SK-N-SH (cell line): ENCODE data around the gene TRMT1. TPM values are rescaled to one million over a fixed set of nuclear protein-coding genes. Genes with fewer than 3 reads are reported as not detected.

ENCODE experiments used
- CTCF ChIA-PET: fragments of 300-600, 350-600 bp; formaldehyde crosslinking; extraction: SDS; loops from one replicate; lab custom pipeline; 2021; lab: Yijun Ruan, JAX
- POLR2A ChIA-PET: fragments of 350-600 bp; sonication (Branson Sonifier 250); formaldehyde crosslinking; extraction: SDS; loops from one replicate; lab custom pipeline; 2020; ENCODE audit warnings: antibody characterized with exemption, inconsistent platforms; lab: Yijun Ruan, JAX
- DNase-seq: peaks from one replicate; pipeline ENCODE4 v3.0.0; 2012
- H2AFZ ChIP-seq: fragments of 200-600 bp; sonication (generic); 2 replicates; pipeline ENCODE4 v1.8.1; 2016; ENCODE audit warnings: antibody characterized with exemption, mild to moderate bottlenecking, low read depth
- H3F3A ChIP-seq: fragments of 200-600 bp; sonication (generic); replicated peaks from 2 replicates; pipeline ENCODE3; 2016; ENCODE audit warnings: antibody characterized with exemption, mild to moderate bottlenecking; ENCODE audit not compliant: insufficient read depth
- H3K27ac ChIP-seq, 2 experiments: fragments of 200-500 bp in 1 of 2; fragments of 200-600 bp in 1 of 2; sonication (Bioruptor generic) in 1 of 2; sonication (generic), shearing (Covaris generic) in 1 of 2; 2 replicates each; pipeline versions ENCODE4 v1.5.1 to v1.6.1; 2014 to 2016; ENCODE audit warnings: low read depth in 2 of 2, inconsistent platforms in 1 of 2, low read length in 1 of 2, mild to moderate bottlenecking in 1 of 2, mixed read lengths in 1 of 2
- H3K27me3 ChIP-seq: fragments of 200-600 bp; sonication (generic), shearing (Covaris generic); 2 replicates; pipeline ENCODE4 v1.6.1; 2016; ENCODE audit warnings: mixed run types; ENCODE audit not compliant: insufficient read depth
- H3K36me3 ChIP-seq, 2 experiments: fragments of 200-500 bp in 1 of 2; fragments of 200-600 bp in 1 of 2; sonication (Bioruptor generic) in 1 of 2; sonication (generic) in 1 of 2; replicated peaks in 1 of 2; 2 replicates each; pipeline versions ENCODE3 to v1.5.1; 2014 to 2016; ENCODE audit warnings: low read length in 1 of 2, mild to moderate bottlenecking in 1 of 2; ENCODE audit not compliant: insufficient read depth in 2 of 2, control insufficient read depth in 1 of 2
- H3K4me1 ChIP-seq, 2 experiments: fragments of 200-500 bp in 1 of 2; fragments of 200-600 bp in 1 of 2; sonication (Bioruptor generic) in 1 of 2; sonication (generic), shearing (Covaris generic) in 1 of 2; 2 replicates each; pipeline versions ENCODE4 v1.5.1 to v1.6.1; 2014 to 2016; ENCODE audit warnings: low read depth in 1 of 2, low read length in 1 of 2, mixed run types in 1 of 2; ENCODE audit not compliant: insufficient read depth in 2 of 2, control insufficient read depth in 1 of 2
- H3K4me2 ChIP-seq: fragments of 200-600 bp; sonication (generic), shearing (Covaris generic); 2 replicates; pipeline ENCODE4 v1.6.1; 2017; ENCODE audit warnings: mixed run types
- H3K4me3 ChIP-seq, 2 experiments: fragments of 200-500 bp in 1 of 2; fragments of 200-600 bp in 1 of 2; sonication (Bioruptor generic) in 1 of 2; sonication (generic), shearing (Covaris generic) in 1 of 2; 2 replicates each; pipeline versions ENCODE4 v1.5.1 to v1.8.1; 2014 to 2016; ENCODE audit warnings: low read depth in 2 of 2, inconsistent platforms in 1 of 2, low read length in 1 of 2, mild to moderate bottlenecking in 1 of 2, mixed read lengths in 1 of 2, moderate library complexity in 1 of 2
- H3K79me2 ChIP-seq: fragments of 200-600 bp; sonication (generic); 2 replicates; pipeline ENCODE4 v1.8.1; 2017; ENCODE audit warnings: mild to moderate bottlenecking; ENCODE audit not compliant: insufficient read depth
- H3K9ac ChIP-seq: fragments of 200-600 bp; sonication (generic); 2 replicates; pipeline ENCODE4 v1.6.1; 2017; ENCODE audit warnings: mixed run types
- H3K9me2 ChIP-seq: fragments of 200-600 bp; sonication (generic); 2 replicates; pipeline ENCODE4 v1.6.1; 2017; ENCODE audit warnings: mixed run types
- H3K9me3 ChIP-seq: fragments of 200-600 bp; sonication (generic); 2 replicates; pipeline ENCODE4 v1.6.1; 2017; ENCODE audit warnings: mixed run types, mild to moderate bottlenecking, moderate library complexity
- H4K20me1 ChIP-seq: fragments of 200-600 bp; sonication (generic); 2 replicates; pipeline ENCODE4 v1.6.1; 2017; ENCODE audit warnings: mild to moderate bottlenecking, mixed run types; ENCODE audit not compliant: insufficient read depth
- ELF1 ChIP-seq: IDR thresholded peaks from 2 replicates; pipeline ENCODE4 v1.4.0; 2012
- EP300 ChIP-seq, 2 experiments: IDR thresholded peaks; 2 replicates each; pipeline versions ENCODE4 v1.4.0 to v1.6.1; 2012; ENCODE audit warnings: borderline replicate concordance in 1 of 2, low read depth in 1 of 2, low read length in 1 of 2
- EZH2phosphoT487 ChIP-seq: fragments of 200-600 bp; sonication (generic); IDR thresholded peaks from 2 replicates; pipeline ENCODE4 v1.6.1; 2017; ENCODE audit warnings: low read depth, mixed run types, mild to moderate bottlenecking, antibody characterized with exemption, moderate library complexity, borderline replicate concordance
- FOXJ3 ChIP-seq: sonication (generic); formaldehyde crosslinking; IDR thresholded peaks from 2 replicates; pipeline ENCODE4 v1.5.1; 2020; ENCODE audit warnings: mild to moderate bottlenecking, missing genetic modification reagents
- FOXM1 ChIP-seq: IDR thresholded peaks from 2 replicates; pipeline ENCODE4 v1.4.0; 2012; ENCODE audit warnings: low read depth, mild to moderate bottlenecking
- JUND ChIP-seq: IDR thresholded peaks from 2 replicates; pipeline ENCODE4 v1.4.0; 2012
- NFIC ChIP-seq: IDR thresholded peaks from 2 replicates; pipeline ENCODE4 v1.4.0; 2012; ENCODE audit warnings: borderline replicate concordance
- NRF1 ChIP-seq: IDR thresholded peaks from 2 replicates; pipeline ENCODE4 v1.6.1; 2012; ENCODE audit warnings: low read depth, mild to moderate bottlenecking, low read length
- RCOR1 ChIP-seq: fragments of 150-350 bp; IDR thresholded peaks from 2 replicates; pipeline ENCODE4 v1.6.1; 2017; ENCODE audit warnings: antibody characterized with exemption, low read length
- SMC3 ChIP-seq: IDR thresholded peaks from 2 replicates; pipeline ENCODE4 v1.6.1; 2012; ENCODE audit warnings: low read depth, low read length, improper control_type of control experiment
- TAF1 ChIP-seq: IDR thresholded peaks from 2 replicates; pipeline ENCODE4 v1.6.1; 2012; ENCODE audit warnings: low read depth, mild to moderate bottlenecking, low read length, moderate library complexity, borderline replicate concordance
- TCF12 ChIP-seq: IDR thresholded peaks from 2 replicates; pipeline ENCODE4 v1.4.0; 2012
- TEAD4 ChIP-seq: IDR thresholded peaks from 2 replicates; pipeline ENCODE4 v1.4.0; 2012; ENCODE audit warnings: mild to moderate bottlenecking, borderline replicate concordance; ENCODE audit not compliant: insufficient read depth
- WGBS: methylation state at CpG from one replicate; pipeline ENCODE4 v1.1.6; 2017; ENCODE audit warnings: low lambda C conversion rate; 5-methylcytosine and 5-hydroxymethylcytosine counted together
- polyA plus RNA-seq, 3 experiments: library from polyadenylated mRNA; depleted of rRNA; stranded (reverse); fragments of >200 nt; gene quantifications; 2 replicates each; pipeline ENCODE4 v1.2.3, GENCODE V29; 2012
- TF ChIP-seq, protein P1 (sequence below): fragments of 150-350 bp; IDR thresholded peaks from 2 replicates; pipeline ENCODE4 v1.6.1; 2016; ENCODE audit warnings: mild to moderate bottlenecking, low read depth, low read length
- TF ChIP-seq, protein P2 (sequence below): IDR thresholded peaks from 2 replicates; pipeline ENCODE4 v1.4.0; 2012; ENCODE audit warnings: low read depth, borderline replicate concordance

TRMT1 gene
- polyA plus RNA-seq, 1 of the 3 experiments (the other 2 are of a cell fraction) = 64.9 TPM

DNA sequence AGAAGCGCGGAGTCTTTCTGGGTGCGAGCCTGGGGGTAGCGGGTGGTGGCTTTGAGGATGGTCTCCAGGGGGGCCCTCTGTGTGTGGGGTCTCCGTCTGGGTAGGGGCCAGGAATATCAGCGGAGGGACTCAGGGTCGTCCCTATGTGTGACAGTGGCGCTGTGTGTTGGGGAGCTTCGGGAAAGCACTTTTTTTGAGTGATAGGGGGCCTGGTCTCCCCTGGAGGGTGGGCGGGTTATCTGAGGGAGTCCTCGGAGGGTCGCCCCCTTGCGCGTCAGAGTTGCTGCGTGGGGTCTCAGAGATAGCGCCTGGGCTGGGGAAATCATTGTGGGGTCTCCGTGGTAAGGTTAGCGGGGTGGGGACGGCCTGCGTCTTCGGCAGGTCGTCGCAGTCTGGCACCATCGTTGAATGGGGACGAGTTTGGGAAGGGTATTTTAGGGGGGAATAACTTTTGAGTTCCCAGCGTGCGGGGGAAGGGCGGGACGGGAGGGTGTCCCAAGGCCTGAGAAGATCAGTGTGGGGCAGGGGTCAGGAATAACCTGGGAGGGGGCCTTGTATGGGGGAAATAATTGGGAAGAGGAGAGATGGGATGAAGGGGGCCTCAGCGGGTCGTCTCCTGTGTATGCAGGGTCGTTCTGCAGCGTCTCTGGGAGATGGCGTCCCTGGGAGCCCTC is 34.5 kb upstream of the TRMT1 start:
- no peaks in the 10 kb centered on the region for H3K9me3 ChIP-seq
- peak overlapping the region; percentile 83 to 94 for H3K4me3 ChIP-seq
- H3F3A ChIP-seq = peaks cover 22% of the 10 kb centered on the region
- peaks cover 0 to 19% of the 10 kb centered on the region in 2 experiments for H3K36me3 ChIP-seq
- H3K4me2 ChIP-seq = peak overlapping the region; percentile 81
- peaks cover 64% of the 10 kb centered on the region for H3K79me2 ChIP-seq
- no peak for DNase-seq
- no peak overlapping the region for H2AFZ ChIP-seq
- H4K20me1 ChIP-seq = peaks cover 25% of the 10 kb centered on the region
- peak overlapping the region; percentile 94 for H3K9ac ChIP-seq
- TF ChIP-seq JUND = no peak
- no peak for TF ChIP-seq NFIC
- no peak for TF ChIP-seq NRF1
- no peak for TF ChIP-seq TAF1
- TF ChIP-seq EZH2phosphoT487 = no peak
- TF ChIP-seq, protein P1, sequence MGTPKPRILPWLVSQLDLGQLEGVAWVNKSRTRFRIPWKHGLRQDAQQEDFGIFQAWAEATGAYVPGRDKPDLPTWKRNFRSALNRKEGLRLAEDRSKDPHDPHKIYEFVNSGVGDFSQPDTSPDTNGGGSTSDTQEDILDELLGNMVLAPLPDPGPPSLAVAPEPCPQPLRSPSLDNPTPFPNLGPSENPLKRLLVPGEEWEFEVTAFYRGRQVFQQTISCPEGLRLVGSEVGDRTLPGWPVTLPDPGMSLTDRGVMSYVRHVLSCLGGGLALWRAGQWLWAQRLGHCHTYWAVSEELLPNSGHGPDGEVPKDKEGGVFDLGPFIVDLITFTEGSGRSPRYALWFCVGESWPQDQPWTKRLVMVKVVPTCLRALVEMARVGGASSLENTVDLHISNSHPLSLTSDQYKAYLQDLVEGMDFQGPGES = no peak
- TF ChIP-seq TEAD4 = no peak
- TF ChIP-seq, protein P2, sequence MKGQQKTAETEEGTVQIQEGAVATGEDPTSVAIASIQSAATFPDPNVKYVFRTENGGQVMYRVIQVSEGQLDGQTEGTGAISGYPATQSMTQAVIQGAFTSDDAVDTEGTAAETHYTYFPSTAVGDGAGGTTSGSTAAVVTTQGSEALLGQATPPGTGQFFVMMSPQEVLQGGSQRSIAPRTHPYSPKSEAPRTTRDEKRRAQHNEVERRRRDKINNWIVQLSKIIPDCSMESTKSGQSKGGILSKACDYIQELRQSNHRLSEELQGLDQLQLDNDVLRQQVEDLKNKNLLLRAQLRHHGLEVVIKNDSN = no peak
- TF ChIP-seq FOXJ3 (CRISPR knock-in tag) = no peak
- no peak for TF ChIP-seq EP300 (IDR thresholded peaks at IDR 0.05; ENCODE audit: borderline replicate concordance in 1 of 2, low read depth in 1 of 2, low read length in 1 of 2)
- no peak for TF ChIP-seq FOXM1
- no peak for TF ChIP-seq SMC3
- TF ChIP-seq RCOR1 = no peak
- no peak for TF ChIP-seq ELF1
- TF ChIP-seq TCF12 = no peak
- WGBS = 0% methylated on average over 23 of the region's 34 CpGs
- H3K9me2 ChIP-seq = no peaks in the 10 kb centered on the region
- POLR2A ChIA-PET = interaction anchor here (1.1 to 2.8 kb wide), 3 partner anchors 10 to 177 kb away, joined by 4 to 24 read pairs (median 6); no protein-coding TSS in a partner anchor
- H3K27me3 ChIP-seq = no peaks in the 10 kb centered on the region
- peak overlapping the region; percentile 95 to 99 for H3K27ac ChIP-seq
- CTCF ChIA-PET = interaction anchor here (0.7 to 1.8 kb wide), 6 partner anchors 13 to 185 kb away, joined by 3 to 10 read pairs (median 5); no protein-coding TSS in a partner anchor
- peaks cover 4 to 19% of the 10 kb centered on the region in 2 experiments; a peak in 1 of 4 replicates for H3K4me1 ChIP-seq
